Peyer's patch (tissue), 4 donors: Measurements from ENCODE around the gene SPI1. TPM values are rescaled to one million over a fixed set of nuclear protein-coding genes. Genes with fewer than 3 reads are reported as not detected.
A peak's percentile ranks its signal among the peaks of the same experiment; 100 is the strongest.

Experiments used
- DNase-seq, 3 donors: peaks; one replicate each; pipeline ENCODE4 v3.0.0-alpha.2; 2017 to 2019
- H3K27ac ChIP-seq, 4 donors: fragments of 200-600 bp; sonication (generic); one replicate each; pipeline ENCODE4 v1.5.1; 2016 to 2019
- H3K27me3 ChIP-seq, 2 donors: fragments of 200-600 bp; sonication (generic); one replicate each; pipeline ENCODE4 v1.5.1; 2019
- H3K36me3 ChIP-seq, 3 donors: fragments of 200-600 bp; sonication (generic); one replicate each; pipeline ENCODE4 v1.5.1; 2016 to 2019
- H3K4me1 ChIP-seq, 4 donors: fragments of 200-600 bp; sonication (generic); one replicate each; pipeline ENCODE4 v1.5.1; 2016 to 2019
- H3K4me3 ChIP-seq, 4 donors: fragments of 200-600 bp; sonication (generic); 1 replicate in 3 of 4; 2 replicates in 1 of 4; pipeline ENCODE4 v1.5.1; 2016 to 2019; ENCODE audit warnings: mild to moderate bottlenecking in 1 of 4
- H3K9me3 ChIP-seq, 4 donors: fragments of 200-600 bp; sonication (generic); one replicate each; pipeline ENCODE4 v1.5.1; 2016 to 2019; ENCODE audit warnings: mild to moderate bottlenecking in 1 of 4
- CTCF ChIP-seq, 6 experiments: fragments of 450-650 bp in 4 of 6; fragments of 200-600 bp in 2 of 6; sonication (generic) in 1 of 6; IDR thresholded peaks; one replicate each; pipeline ENCODE4 v1.5.1; 2017 to 2019; ENCODE audit warnings: antibody characterized with exemption in 6 of 6, mild to moderate bottlenecking in 3 of 6, moderate library complexity in 1 of 6
- POLR2A ChIP-seq, 2 donors: fragments of 450-650 bp; IDR thresholded peaks; one replicate each; pipeline ENCODE4 v1.5.1; 2017; ENCODE audit warnings: antibody characterized with exemption in 2 of 2, mild to moderate bottlenecking in 2 of 2, moderate library complexity in 2 of 2
- total RNA-seq, 4 donors: library from RNA; depleted of rRNA; stranded (reverse); fragments of >200 nt; gene quantifications; one replicate each; pipeline ENCODE4 v1.1.0, GENCODE V29; 2016

Gene SPI1
- total RNA-seq, 4 donors from 2014 or later = 2.6 to 27.2 (median 7.8) TPM

- H3K4me1 ChIP-seq = no peaks in the 10 kb centered on the region
- TF ChIP-seq POLR2A (IDR thresholded peaks at IDR 0.05) = no peak
- TF ChIP-seq CTCF (IDR thresholded peaks at IDR 0.05) = no peak
- H3K9me3 ChIP-seq = no peaks in the 10 kb centered on the region
- no peak overlapping the region for H3K27ac ChIP-seq
- no peaks in the 10 kb centered on the region for H3K27me3 ChIP-seq
- H3K4me3 ChIP-seq = no peak overlapping the region
- DNase-seq = no peak
- H3K36me3 ChIP-seq = no peaks in the 10 kb centered on the region
These were observed 37.2 kb downstream of the SPI1 start for GRCh38 chr11:47340980-47341775.

- TF ChIP-seq CTCF (IDR thresholded peaks at IDR 0.05) (no peak), POLR2A (IDR thresholded peaks at IDR 0.05) (no peak)
- no peaks in the 10 kb centered on the region for H3K36me3 ChIP-seq
- no peaks in the 10 kb centered on the region for H3K9me3 ChIP-seq
- H3K27me3 ChIP-seq = no peaks in the 10 kb centered on the region
- H3K4me3 ChIP-seq = no peak overlapping the region
- no peak overlapping the region for H3K27ac ChIP-seq
- H3K4me1 ChIP-seq = no peaks in the 10 kb centered on the region
- DNase-seq = no peak
These were observed 38.3 kb downstream of the SPI1 start for GRCh38 chr11:47340010-47340409.

GRCh38 chr11:47338396-47339241 is 39.7 kb downstream of the SPI1 start:
- H3K4me1 ChIP-seq = no peaks in the 10 kb centered on the region
- H3K36me3 ChIP-seq = no peaks in the 10 kb centered on the region
- H3K9me3 ChIP-seq = no peaks in the 10 kb centered on the region
- no peak overlapping the region for H3K27ac ChIP-seq
- H3K27me3 ChIP-seq = no peaks in the 10 kb centered on the region
- DNase-seq = no peak
- TF ChIP-seq CTCF (IDR thresholded peaks at IDR 0.05) = no peak
- no peak for TF ChIP-seq POLR2A (IDR thresholded peaks at IDR 0.05)
- no peak overlapping the region for H3K4me3 ChIP-seq

GRCh38 chr11:47337229-47337924 is 41.0 kb downstream of the SPI1 start:
- Histone ChIP-seq H3K36me3 (no peaks in the 10 kb centered on the region), H3K27me3 (no peaks in the 10 kb centered on the region), H3K4me1 (no peaks in the 10 kb centered on the region), H3K27ac (no peak overlapping the region), H3K4me3 (no peak overlapping the region), H3K9me3 (no peaks in the 10 kb centered on the region)
- TF ChIP-seq CTCF (IDR thresholded peaks at IDR 0.05) (no peak), POLR2A (IDR thresholded peaks at IDR 0.05) (no peak)
- DNase-seq = peak in 1 of 3 donors; percentile 51

GRCh38 chr11:47336595-47336994 is 41.8 kb downstream of the SPI1 start:
- no peak overlapping the region for H3K27ac ChIP-seq
- H3K36me3 ChIP-seq = no peaks in the 10 kb centered on the region
- no peaks in the 10 kb centered on the region for H3K4me1 ChIP-seq
- no peaks in the 10 kb centered on the region for H3K27me3 ChIP-seq
- TF ChIP-seq CTCF (IDR thresholded peaks at IDR 0.05) (no peak), POLR2A (IDR thresholded peaks at IDR 0.05) (no peak)
- no peaks in the 10 kb centered on the region for H3K9me3 ChIP-seq
- H3K4me3 ChIP-seq = no peak overlapping the region
- no peak for DNase-seq
